K562 (cell line): ENCODE measurements around the gene PPP2R2D. TPM values are rescaled to one million over a fixed set of nuclear protein-coding genes. Genes with fewer than 3 reads are reported as not detected.

ENCODE experiments used
- ATAC-seq: fragments of 200-7000 bp; cut with Tn5 transposase; 3 replicates; pipeline ENCODE4 v1.9.1; 2020; ENCODE audit warnings: moderate library complexity
- BruUV-seq: library from RNA; stranded (reverse); fragments of 400-500 nt; replicated peaks from 2 replicates; lab custom pipeline; 2021; lab: Mats Ljungman, UMichigan
- CTCF ChIA-PET: fragments of 300-600 bp; formaldehyde crosslinking; extraction: SDS; loops from one replicate; lab custom pipeline; 2021; ENCODE audit warnings: low intra/inter-chr PET ratio; lab: Yijun Ruan, JAX
- POLR2A ChIA-PET: fragments of 300-600, 350-650 bp; sonication (Branson Sonifier 250); formaldehyde crosslinking; extraction: SDS; loops from one replicate; lab custom pipeline; 2021; ENCODE audit warnings: antibody characterized with exemption, inconsistent platforms; lab: Yijun Ruan, JAX
- DNase-seq, 4 experiments: peaks; one replicate each; pipeline versions ENCODE4 v3.0.0 to v3.0.0-alpha.2; 2011 to 2018; ENCODE audit warnings: low spot score in 3 of 4, mixed read lengths in 3 of 4; ENCODE audit errors: extremely low read depth in 1 of 4
- FAIRE-seq: peaks from 2 replicates; lab custom pipeline; 2011; peaks lifted over from hg19 to GRCh38; lab: Jason Lieb, UNC
- H2AFZ ChIP-seq: 2 replicates; pipeline ENCODE4 v1.6.0; 2011; ENCODE audit warnings: low read depth, low read length, control low read depth, inconsistent platforms
- H3K27ac ChIP-seq: fragments of 200-600 bp; 3 replicates; pipeline ENCODE4 v1.8.0; 2011; ENCODE audit warnings: low read depth, mild to moderate bottlenecking, control low read depth, inconsistent platforms, low read length, moderate library complexity, mixed read lengths; ENCODE audit errors: extremely low read depth
- H3K27me3 ChIP-seq, 2 experiments: fragments of 300-600 bp in 1 of 2; 2 replicates in 1 of 2; 3 replicates in 1 of 2; pipeline versions ENCODE4 v1.6.0 to v1.8.0; 2011; ENCODE audit warnings: inconsistent platforms in 2 of 2, low read length in 2 of 2, mild to moderate bottlenecking in 1 of 2, mixed read lengths in 1 of 2, moderate library complexity in 1 of 2; ENCODE audit not compliant: control insufficient read depth in 2 of 2, insufficient read depth in 2 of 2
- H3K36me3 ChIP-seq: fragments of 300-600 bp; 3 replicates; pipeline ENCODE4 v1.8.0; 2011; ENCODE audit warnings: mild to moderate bottlenecking, low read length, inconsistent platforms; ENCODE audit not compliant: control insufficient read depth, insufficient read depth
- H3K4me1 ChIP-seq, 2 experiments: fragments of 200-600 bp in 1 of 2; replicated peaks in 1 of 2; 2 replicates in 1 of 2; 3 replicates in 1 of 2; pipeline versions ENCODE4 v1.5.1 to v1.8.0; 2011; ENCODE audit warnings: inconsistent platforms in 2 of 2, low read length in 2 of 2, mild to moderate bottlenecking in 1 of 2, mixed read lengths in 1 of 2, moderate library complexity in 1 of 2; ENCODE audit not compliant: control insufficient read depth in 2 of 2, insufficient read depth in 2 of 2
- H3K4me2 ChIP-seq: 2 replicates; pipeline ENCODE4 v1.6.1; 2011; ENCODE audit warnings: low read length, control low read depth, inconsistent platforms, mixed read lengths; ENCODE audit not compliant: insufficient read depth
- H3K4me3 ChIP-seq: fragments of 200-600 bp; sonication (generic), shearing (Covaris generic); 2 replicates; pipeline ENCODE4 v1.5.1; 2016; ENCODE audit warnings: control low read depth, inconsistent platforms
- H3K79me2 ChIP-seq: fragments of 200-600 bp; 3 replicates; pipeline ENCODE4 v1.8.0; 2011; ENCODE audit warnings: low read length, inconsistent platforms; ENCODE audit not compliant: control insufficient read depth, insufficient read depth
- H3K9ac ChIP-seq, 2 experiments: 2 replicates each; pipeline versions ENCODE4 v1.6.0 to v1.6.1; 2011; ENCODE audit warnings: low read depth in 2 of 2, low read length in 2 of 2, control low read depth in 1 of 2, inconsistent platforms in 1 of 2, mild to moderate bottlenecking in 1 of 2, mixed read lengths in 1 of 2; ENCODE audit not compliant: insufficient read depth in 1 of 2
- H3K9me1 ChIP-seq: one replicate; pipeline ENCODE4 v1.6.0; 2011; ENCODE audit warnings: inconsistent platforms, mild to moderate bottlenecking, low read length, moderate library complexity; ENCODE audit not compliant: control insufficient read depth, insufficient read depth
- H3K9me3 ChIP-seq: replicated peaks from 2 replicates; pipeline ENCODE4 v1.5.1; 2011; ENCODE audit warnings: low read depth, low read length, inconsistent platforms; ENCODE audit not compliant: control insufficient read depth, insufficient read depth
- H4K20me1 ChIP-seq: replicated peaks from 2 replicates; pipeline ENCODE4 v1.6.1; 2011; ENCODE audit warnings: low read length, inconsistent platforms, mixed read lengths; ENCODE audit not compliant: control insufficient read depth, insufficient read depth
- ARNT ChIP-seq, 2 experiments: fragments of 450-650 bp; IDR thresholded peaks; 2 replicates each; pipeline ENCODE4 v1.6.1; 2016; ENCODE audit warnings: mild to moderate bottlenecking in 1 of 2
- CBX1 ChIP-seq: sonication (generic); IDR thresholded peaks from 2 replicates; pipeline ENCODE4 v1.6.1; 2016; ENCODE audit warnings: antibody characterized with exemption, low read depth, mild to moderate bottlenecking
- HCFC1 ChIP-seq: IDR thresholded peaks from 2 replicates; pipeline ENCODE4 v1.6.1; 2012; ENCODE audit warnings: low read depth, low read length, improper control_type of control experiment
- HDGF ChIP-seq: fragments of 450-650 bp; IDR thresholded peaks from 2 replicates; pipeline ENCODE4 v1.6.1; 2016
- HSF4 ChIP-seq: fragments of 250-450 bp; sonication (Bioruptor Pico); IDR thresholded peaks from 2 replicates; pipeline ENCODE4 v2.1.2; 2022; ENCODE audit warnings: mild to moderate bottlenecking, moderate library complexity, borderline replicate concordance
- IRF2 ChIP-seq: sonication (generic); formaldehyde crosslinking; IDR thresholded peaks from 2 replicates; pipeline ENCODE4 v1.8.1; 2022; ENCODE audit warnings: mild to moderate bottlenecking, missing genetic modification reagents
- KLF13 ChIP-seq: fragments of 450-650 bp; IDR thresholded peaks from 2 replicates; pipeline ENCODE4 v1.6.1; 2016; ENCODE audit warnings: missing genetic modification characterization, low read depth, mild to moderate bottlenecking, missing compliant biosample characterization, moderate library complexity, borderline replicate concordance
- MCM2 ChIP-seq: fragments of 450-650 bp; IDR thresholded peaks from 2 replicates; pipeline ENCODE4 v1.6.1; 2017; ENCODE audit warnings: low read depth, mild to moderate bottlenecking
- PHF21A ChIP-seq: fragments of 450-650 bp; IDR thresholded peaks from 2 replicates; pipeline ENCODE4 v1.6.1; 2017; ENCODE audit warnings: low read depth, borderline replicate concordance
- POU5F1 ChIP-seq: fragments of 150-350 bp; IDR thresholded peaks from 2 replicates; pipeline ENCODE4 v1.6.1; 2014; ENCODE audit warnings: borderline replicate concordance, low read length, low read depth, mild to moderate bottlenecking; ENCODE audit not compliant: partially characterized antibody
- PPARD ChIP-seq: fragments of 250-450 bp; sonication (Bioruptor Pico); IDR thresholded peaks from 2 replicates; pipeline ENCODE4 v1.8.0; 2022; ENCODE audit warnings: inconsistent platforms, mild to moderate bottlenecking, moderate library complexity
- SETDB1 ChIP-seq: IDR thresholded peaks from one replicate; pipeline ENCODE4 v1.6.1; 2012; ENCODE audit warnings: low read length, control low read depth, inconsistent platforms
- TAF1 ChIP-seq: IDR thresholded peaks from 2 replicates; pipeline ENCODE4 v1.6.1; 2011; ENCODE audit warnings: mild to moderate bottlenecking, low read length, moderate library complexity; ENCODE audit not compliant: insufficient read depth, control insufficient read depth, severe bottlenecking; ENCODE audit errors: extremely low read depth
- TRIM28 ChIP-seq: fragments of 450-650 bp; IDR thresholded peaks from 2 replicates; pipeline ENCODE4 v1.6.1; 2017
- ZBTB8A ChIP-seq: fragments of 450-650 bp; IDR thresholded peaks from 2 replicates; pipeline ENCODE4 v1.6.1; 2018; ENCODE audit warnings: mild to moderate bottlenecking, moderate library complexity; ENCODE audit not compliant: partially characterized antibody
- ZNF12 ChIP-seq: sonication (generic); formaldehyde crosslinking; IDR thresholded peaks from 2 replicates; pipeline ENCODE4 v1.4.0; 2020; ENCODE audit warnings: mild to moderate bottlenecking, missing genetic modification reagents
- WGBS: fragments of 100-300 bp; shearing (Covaris generic); methylation state at CpG from one replicate; pipeline ENCODE4 v1.1.6; 2016; ENCODE audit warnings: low coverage, mixed read lengths; ENCODE audit not compliant: insufficient coverage; ENCODE audit errors: missing lambda C conversion rate; 5-methylcytosine and 5-hydroxymethylcytosine counted together
- in situ Hi-C: fragments of 300-500 bp; cut with MboI; formaldehyde crosslinking; loops from 4 replicates; pipeline ENCODE4 v1.15.0; 2018; ENCODE audit warnings: inconsistent platforms, mixed read lengths
- intact Hi-C: fragments of 100-400 bp; cut with micrococcal nuclease; formaldehyde crosslinking; loops from 2 replicates; pipeline ENCODE4 v1.14.2; 2022
- polyA plus RNA-seq, 8 experiments: library from polyadenylated mRNA; depleted of rRNA in 4 of 8; stranded (reverse) in 5 of 8; unstranded in 3 of 8; fragments of >200 nt; fragmentation: Nextera tagmentation in 2 of 8; fragmentation: Illumina TruSeq in 1 of 8; extraction: Ambion mirVana in 2 of 8; extraction: Trizol in 1 of 8; gene quantifications; 2 replicates each; pipeline versions ENCODE4 v1.2.1 to v1.2.3, GENCODE V29; 2011 to 2014; ENCODE audit warnings: inconsistent platforms in 1 of 8, missing spikeins in 1 of 8
- total RNA-seq, 7 experiments: library from RNA; depleted of rRNA in 6 of 7; stranded (reverse); fragments of >200 nt in 6 of 7; fragmentation: Illumina TruSeq in 2 of 7; extraction: Trizol in 2 of 7; gene quantifications; 2 replicates each; pipeline versions ENCODE4 v1.2.1 to v1.2.3, GENCODE V29; 2011 to 2021; ENCODE audit warnings: low replicate concordance in 1 of 7
- TF ChIP-seq, protein P1 (sequence below): fragments of 250-450 bp; sonication (Bioruptor Pico); IDR thresholded peaks from 2 replicates; pipeline ENCODE4 v1.8.0; 2022; ENCODE audit warnings: moderate library complexity, mild to moderate bottlenecking, inconsistent platforms
- TF ChIP-seq, protein P2 (sequence below): fragments of 250-450 bp; sonication (Bioruptor Pico); IDR thresholded peaks from 2 replicates; pipeline ENCODE4 v1.5.0; 2021; ENCODE audit warnings: mild to moderate bottlenecking, moderate library complexity
- TF ChIP-seq, protein P3 (sequence below): fragments of 450-650 bp; formaldehyde crosslinking; IDR thresholded peaks from 2 replicates; pipeline ENCODE4 v1.4.0; 2020; ENCODE audit warnings: mild to moderate bottlenecking, moderate library complexity

Gene PPP2R2D
- total and polyA plus RNA-seq, 9 of the 15 experiments (the other 6 are each of a cell fraction or from before 2014, with no cell fraction given): 1.9 to 37.0 (median 26.8) TPM

DNA sequence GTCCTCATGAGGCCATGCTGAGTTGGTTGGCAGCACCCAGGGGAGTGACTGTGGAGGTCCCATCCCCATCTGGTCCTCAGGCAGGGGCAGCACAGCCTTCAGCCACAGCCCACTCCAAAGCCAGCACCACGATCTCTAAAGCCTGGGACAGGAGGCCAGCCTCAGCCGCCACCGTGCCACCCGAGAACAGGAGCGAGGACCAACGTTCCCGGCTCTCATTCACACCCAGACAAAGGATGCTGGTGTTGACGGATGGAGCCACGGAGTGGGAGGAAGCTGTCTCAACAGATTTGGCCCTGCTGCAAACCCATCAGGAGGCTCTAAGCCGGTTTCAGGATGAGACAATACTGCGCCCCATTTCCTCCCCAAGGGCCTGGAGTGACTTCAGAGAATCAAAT lies 42.7 kb upstream of the PPP2R2D start:
- Histone ChIP-seq H3K4me2 (no peak overlapping the region), H3K4me1 (peaks cover 0 to 11% of the 10 kb centered on the region in 2 experiments; a peak in 1 of 5 replicates), H2AFZ (no peak overlapping the region), H3K79me2 (no peaks in the 10 kb centered on the region), H3K36me3 (no peaks in the 10 kb centered on the region), H3K4me3 (no peak overlapping the region), H3K9ac (no peak overlapping the region), H3K27ac (no peak overlapping the region), H4K20me1 (no peaks in the 10 kb centered on the region), H3K27me3 (peaks cover 7 to 57% of the 10 kb centered on the region in 2 experiments; a peak in 4 of 5 replicates), H3K9me3 (no peaks in the 10 kb centered on the region), H3K9me1 (no peaks in the 10 kb centered on the region)
- ChIA-PET CTCF (no interaction called here), POLR2A (no interaction called here)
- in situ Hi-C loops: no loop called here
- BruUV-seq: no TSS peak
- ATAC-seq (no peak), DNase-seq (no peak), FAIRE-seq (no peak)
- WGBS: 6% methylated on average over 6 of the region's 11 CpGs
- TF ChIP-seq, protein P1, sequence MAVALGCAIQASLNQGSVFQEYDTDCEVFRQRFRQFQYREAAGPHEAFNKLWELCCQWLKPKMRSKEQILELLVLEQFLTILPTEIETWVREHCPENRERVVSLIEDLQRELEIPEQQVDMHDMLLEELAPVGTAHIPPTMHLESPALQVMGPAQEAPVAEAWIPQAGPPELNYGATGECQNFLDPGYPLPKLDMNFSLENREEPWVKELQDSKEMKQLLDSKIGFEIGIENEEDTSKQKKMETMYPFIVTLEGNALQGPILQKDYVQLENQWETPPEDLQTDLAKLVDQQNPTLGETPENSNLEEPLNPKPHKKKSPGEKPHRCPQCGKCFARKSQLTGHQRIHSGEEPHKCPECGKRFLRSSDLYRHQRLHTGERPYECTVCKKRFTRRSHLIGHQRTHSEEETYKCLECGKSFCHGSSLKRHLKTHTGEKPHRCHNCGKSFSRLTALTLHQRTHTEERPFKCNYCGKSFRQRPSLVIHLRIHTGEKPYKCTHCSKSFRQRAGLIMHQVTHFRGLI (CRISPR knock-in tag): no peak
- TF ChIP-seq, protein P2, sequence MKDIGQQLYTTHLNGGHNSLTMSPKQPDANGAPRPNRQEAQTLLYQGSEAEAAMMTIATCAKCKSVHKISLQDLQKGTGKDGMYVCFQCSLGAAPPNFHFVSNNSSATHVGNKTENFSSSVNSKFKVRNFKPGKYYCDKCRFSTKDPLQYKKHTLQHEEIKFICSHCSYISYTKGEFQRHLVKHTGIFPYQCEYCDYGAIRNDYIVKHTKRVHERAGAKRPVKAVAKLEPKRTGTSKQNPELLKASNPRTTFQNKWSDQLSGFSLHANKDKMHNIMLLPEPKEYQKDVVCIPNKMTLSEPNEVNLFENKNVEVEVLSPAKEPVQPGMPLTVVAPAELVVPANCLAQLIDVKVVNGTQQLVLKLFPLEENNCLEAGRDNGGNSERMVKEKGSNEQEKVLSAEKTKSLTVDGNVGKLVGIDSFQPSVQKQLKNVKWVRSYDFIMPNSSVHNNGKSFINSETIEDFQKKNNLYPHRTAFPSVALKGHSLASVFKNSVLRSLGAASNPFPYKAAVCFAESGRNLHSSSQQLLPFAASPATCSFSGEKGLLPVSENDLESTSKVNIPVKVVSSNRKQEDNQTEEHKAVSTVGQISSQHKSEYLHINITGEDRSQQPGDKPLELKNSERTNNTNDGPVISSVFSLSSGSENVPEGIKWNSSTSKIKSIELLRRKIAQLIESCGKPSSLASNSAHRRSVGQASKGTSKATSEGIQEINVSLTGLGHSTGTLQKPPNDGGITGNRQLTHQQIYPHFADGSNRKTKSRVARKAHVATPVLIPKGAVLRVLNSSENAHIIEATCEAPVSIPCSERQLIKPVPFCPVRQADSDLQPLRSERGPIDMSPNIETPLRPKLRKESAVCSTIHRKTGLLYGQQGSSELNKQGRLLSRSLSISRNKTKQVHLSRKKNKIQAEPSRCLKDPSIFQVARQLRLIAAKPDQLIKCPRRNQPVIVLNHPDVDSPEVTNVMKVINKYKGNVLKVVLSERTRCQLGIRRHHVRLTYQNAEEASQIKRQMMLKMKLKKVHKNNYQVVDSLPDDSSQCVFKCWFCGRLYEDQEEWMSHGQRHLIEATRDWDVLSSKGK (CRISPR knock-in tag): no peak
- TF ChIP-seq ZBTB8A: no peak
- TF ChIP-seq SETDB1: no peak
- no peak for TF ChIP-seq TRIM28
- TF ChIP-seq KLF13: no peak
- TF ChIP-seq PHF21A: no peak
- no peak for TF ChIP-seq POU5F1
- TF ChIP-seq TAF1: no peak
- TF ChIP-seq HCFC1: no peak
- no peak for TF ChIP-seq MCM2
- TF ChIP-seq PPARD (CRISPR knock-in tag): no peak
- TF ChIP-seq CBX1: no peak
- TF ChIP-seq, protein P3, sequence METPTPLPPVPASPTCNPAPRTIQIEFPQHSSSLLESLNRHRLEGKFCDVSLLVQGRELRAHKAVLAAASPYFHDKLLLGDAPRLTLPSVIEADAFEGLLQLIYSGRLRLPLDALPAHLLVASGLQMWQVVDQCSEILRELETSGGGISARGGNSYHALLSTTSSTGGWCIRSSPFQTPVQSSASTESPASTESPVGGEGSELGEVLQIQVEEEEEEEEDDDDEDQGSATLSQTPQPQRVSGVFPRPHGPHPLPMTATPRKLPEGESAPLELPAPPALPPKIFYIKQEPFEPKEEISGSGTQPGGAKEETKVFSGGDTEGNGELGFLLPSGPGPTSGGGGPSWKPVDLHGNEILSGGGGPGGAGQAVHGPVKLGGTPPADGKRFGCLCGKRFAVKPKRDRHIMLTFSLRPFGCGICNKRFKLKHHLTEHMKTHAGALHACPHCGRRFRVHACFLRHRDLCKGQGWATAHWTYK (CRISPR knock-in tag): no peak
- no peak for TF ChIP-seq HDGF
- TF ChIP-seq ARNT (IDR thresholded peaks at IDR 0.05): no peak
- TF ChIP-seq HSF4 (CRISPR knock-in tag): no peak
- no peak for TF ChIP-seq ZNF12 (CRISPR knock-in tag)
- no peak for TF ChIP-seq IRF2 (CRISPR knock-in tag)
- intact Hi-C loops: no loop called here
